Measurements from ENCODE around the gene GNAZ. TPM values are rescaled to one million over a fixed set of nuclear protein-coding genes. Genes with fewer than 3 reads are reported as not detected.

GNAZ gene
- total RNA-seq, 4 donors from 2014 or later = 5.6 to 21.6 (median 12.1) TPM

GRCh38 chr22:23104187-23104971, 34.1 kb downstream of the GNAZ start:
- intact Hi-C loops (cut with DNase I; ENCODE audit: low total_unique reads) = no loop called here
- H3K4me1 ChIP-seq = no peaks in the 10 kb centered on the region
- H3K4me3 ChIP-seq = no peak overlapping the region
- no peak for DNase-seq
- H3K27ac ChIP-seq = no peak overlapping the region
- TF ChIP-seq POLR2A (IDR thresholded peaks at IDR 0.05) (no peak), CTCF (IDR thresholded peaks at IDR 0.05) (no peak)
- no peaks in the 10 kb centered on the region for H3K36me3 ChIP-seq
- no peaks in the 10 kb centered on the region for H3K9me3 ChIP-seq
- H3K27me3 ChIP-seq = no peaks in the 10 kb centered on the region

- intact Hi-C loops (cut with DNase I; ENCODE audit: low total_unique reads) = no loop called here
- H3K27me3 ChIP-seq = no peaks in the 10 kb centered on the region
- TF ChIP-seq POLR2A (IDR thresholded peaks at IDR 0.05) = no peak
- TF ChIP-seq CTCF (IDR thresholded peaks at IDR 0.05) = no peak
- no peaks in the 10 kb centered on the region for H3K4me1 ChIP-seq
- H3K9me3 ChIP-seq = no peaks in the 10 kb centered on the region
- no peak for DNase-seq
- H3K4me3 ChIP-seq = no peak overlapping the region
- H3K27ac ChIP-seq = no peak overlapping the region
- no peaks in the 10 kb centered on the region for H3K36me3 ChIP-seq
These were observed 35.0 kb downstream of the GNAZ start for GRCh38 chr22:23105304-23105703.

- Histone ChIP-seq H3K9me3 (no peaks in the 10 kb centered on the region), H3K27ac (no peak overlapping the region), H3K4me3 (no peak overlapping the region), H3K27me3 (no peaks in the 10 kb centered on the region), H3K36me3 (no peaks in the 10 kb centered on the region), H3K4me1 (no peaks in the 10 kb centered on the region)
- DNase-seq = no peak
- TF ChIP-seq POLR2A (IDR thresholded peaks at IDR 0.05) (no peak), CTCF (IDR thresholded peaks at IDR 0.05) (no peak)
- intact Hi-C loops (cut with DNase I; ENCODE audit: low total_unique reads) = no loop called here
These were observed 35.6 kb downstream of the GNAZ start for GRCh38 chr22:23105919-23106318.

GRCh38 chr22:23106344-23106743, 36.0 kb downstream of the GNAZ start:
- no peaks in the 10 kb centered on the region for H3K4me1 ChIP-seq
- H3K4me3 ChIP-seq = no peak overlapping the region
- no peak for DNase-seq
- H3K9me3 ChIP-seq = no peaks in the 10 kb centered on the region
- intact Hi-C loops (cut with DNase I; ENCODE audit: low total_unique reads) = no loop called here
- TF ChIP-seq CTCF (IDR thresholded peaks at IDR 0.05) (no peak), POLR2A (IDR thresholded peaks at IDR 0.05) (no peak)
- no peaks in the 10 kb centered on the region for H3K27me3 ChIP-seq
- no peak overlapping the region for H3K27ac ChIP-seq
- no peaks in the 10 kb centered on the region for H3K36me3 ChIP-seq

- intact Hi-C loops (cut with DNase I; ENCODE audit: low total_unique reads) = no loop called here
- no peaks in the 10 kb centered on the region for H3K27me3 ChIP-seq
- TF ChIP-seq POLR2A (IDR thresholded peaks at IDR 0.05) (no peak), CTCF (IDR thresholded peaks at IDR 0.05) (no peak)
These were observed 36.6 kb downstream of the GNAZ start for GRCh38 chr22:23106906-23107367.

More at GRCh38 chr22:23106906-23107367, 36.6 kb downstream of the GNAZ start:
- Histone ChIP-seq H3K4me3 (no peak overlapping the region), H3K9me3 (no peaks in the 10 kb centered on the region), H3K4me1 (no peaks in the 10 kb centered on the region), H3K27ac (no peak overlapping the region), H3K36me3 (no peaks in the 10 kb centered on the region)
- no peak for DNase-seq
